K562 (cell line): ENCODE results near the gene SPRY4. TPM values are rescaled to one million over a fixed set of nuclear protein-coding genes. Genes with fewer than 3 reads are reported as not detected.
A peak's percentile ranks its signal among the peaks of the same experiment; 100 is the strongest.
"Not testable (repeated sequence)": the region's sequence is repeated elsewhere in the genome, so short reads cannot be mapped to it uniquely, and the experiment has no call there.

Experiments
- ATAC-seq: fragments of 200-7000 bp; cut with Tn5 transposase; 3 replicates; pipeline ENCODE4 v1.9.1; 2020; ENCODE audit warnings: moderate library complexity
- BruUV-seq: library from RNA; stranded (reverse); fragments of 400-500 nt; replicated peaks from 2 replicates; lab custom pipeline; 2021; lab: Mats Ljungman, UMichigan
- CTCF ChIA-PET: fragments of 300-600 bp; formaldehyde crosslinking; extraction: SDS; loops from one replicate; lab custom pipeline; 2021; ENCODE audit warnings: low intra/inter-chr PET ratio; lab: Yijun Ruan, JAX
- POLR2A ChIA-PET: fragments of 300-600, 350-650 bp; sonication (Branson Sonifier 250); formaldehyde crosslinking; extraction: SDS; loops from one replicate; lab custom pipeline; 2021; ENCODE audit warnings: antibody characterized with exemption, inconsistent platforms; lab: Yijun Ruan, JAX
- DNase-seq, 4 experiments: peaks; one replicate each; pipeline versions ENCODE4 v3.0.0 to v3.0.0-alpha.2; 2011 to 2018; ENCODE audit warnings: low spot score in 3 of 4, mixed read lengths in 3 of 4; ENCODE audit errors: extremely low read depth in 1 of 4
- FAIRE-seq: peaks from 2 replicates; lab custom pipeline; 2011; peaks lifted over from hg19 to GRCh38; lab: Jason Lieb, UNC
- H2AFZ ChIP-seq: 2 replicates; pipeline ENCODE4 v1.6.0; 2011; ENCODE audit warnings: low read depth, low read length, control low read depth, inconsistent platforms
- H3K27ac ChIP-seq: fragments of 200-600 bp; 3 replicates; pipeline ENCODE4 v1.8.0; 2011; ENCODE audit warnings: low read depth, mild to moderate bottlenecking, control low read depth, inconsistent platforms, low read length, moderate library complexity, mixed read lengths; ENCODE audit errors: extremely low read depth
- H3K27me3 ChIP-seq, 2 experiments: fragments of 300-600 bp in 1 of 2; 2 replicates in 1 of 2; 3 replicates in 1 of 2; pipeline versions ENCODE4 v1.6.0 to v1.8.0; 2011; ENCODE audit warnings: inconsistent platforms in 2 of 2, low read length in 2 of 2, mild to moderate bottlenecking in 1 of 2, mixed read lengths in 1 of 2, moderate library complexity in 1 of 2; ENCODE audit not compliant: control insufficient read depth in 2 of 2, insufficient read depth in 2 of 2
- H3K36me3 ChIP-seq: fragments of 300-600 bp; 3 replicates; pipeline ENCODE4 v1.8.0; 2011; ENCODE audit warnings: mild to moderate bottlenecking, low read length, inconsistent platforms; ENCODE audit not compliant: control insufficient read depth, insufficient read depth
- H3K4me1 ChIP-seq, 2 experiments: fragments of 200-600 bp in 1 of 2; replicated peaks in 1 of 2; 2 replicates in 1 of 2; 3 replicates in 1 of 2; pipeline versions ENCODE4 v1.5.1 to v1.8.0; 2011; ENCODE audit warnings: inconsistent platforms in 2 of 2, low read length in 2 of 2, mild to moderate bottlenecking in 1 of 2, mixed read lengths in 1 of 2, moderate library complexity in 1 of 2; ENCODE audit not compliant: control insufficient read depth in 2 of 2, insufficient read depth in 2 of 2
- H3K4me2 ChIP-seq: 2 replicates; pipeline ENCODE4 v1.6.1; 2011; ENCODE audit warnings: low read length, control low read depth, inconsistent platforms, mixed read lengths; ENCODE audit not compliant: insufficient read depth
- H3K4me3 ChIP-seq: fragments of 200-600 bp; sonication (generic), shearing (Covaris generic); 2 replicates; pipeline ENCODE4 v1.5.1; 2016; ENCODE audit warnings: control low read depth, inconsistent platforms
- H3K79me2 ChIP-seq: fragments of 200-600 bp; 3 replicates; pipeline ENCODE4 v1.8.0; 2011; ENCODE audit warnings: low read length, inconsistent platforms; ENCODE audit not compliant: control insufficient read depth, insufficient read depth
- H3K9ac ChIP-seq, 2 experiments: 2 replicates each; pipeline versions ENCODE4 v1.6.0 to v1.6.1; 2011; ENCODE audit warnings: low read depth in 2 of 2, low read length in 2 of 2, control low read depth in 1 of 2, inconsistent platforms in 1 of 2, mild to moderate bottlenecking in 1 of 2, mixed read lengths in 1 of 2; ENCODE audit not compliant: insufficient read depth in 1 of 2
- H3K9me1 ChIP-seq: one replicate; pipeline ENCODE4 v1.6.0; 2011; ENCODE audit warnings: inconsistent platforms, mild to moderate bottlenecking, low read length, moderate library complexity; ENCODE audit not compliant: control insufficient read depth, insufficient read depth
- H3K9me3 ChIP-seq: replicated peaks from 2 replicates; pipeline ENCODE4 v1.5.1; 2011; ENCODE audit warnings: low read depth, low read length, inconsistent platforms; ENCODE audit not compliant: control insufficient read depth, insufficient read depth
- H4K20me1 ChIP-seq: replicated peaks from 2 replicates; pipeline ENCODE4 v1.6.1; 2011; ENCODE audit warnings: low read length, inconsistent platforms, mixed read lengths; ENCODE audit not compliant: control insufficient read depth, insufficient read depth
- BRF1 ChIP-seq: IDR thresholded peaks from 3 replicates; pipeline ENCODE4 v1.6.1; 2011; ENCODE audit warnings: borderline replicate concordance, mild to moderate bottlenecking; ENCODE audit not compliant: insufficient read length; ENCODE audit errors: extremely low read depth
- ZFP36 ChIP-seq: fragments of 150-350 bp; IDR thresholded peaks from 2 replicates; pipeline ENCODE4 v1.6.1; 2018; ENCODE audit warnings: low read length, low read depth; ENCODE audit not compliant: partially characterized antibody
- ZNF431 ChIP-seq: sonication (generic); formaldehyde crosslinking; IDR thresholded peaks from 2 replicates; pipeline ENCODE4 v1.8.0; 2022; ENCODE audit warnings: mild to moderate bottlenecking, missing genetic modification reagents
- WGBS: fragments of 100-300 bp; shearing (Covaris generic); methylation state at CpG from one replicate; pipeline ENCODE4 v1.1.6; 2016; ENCODE audit warnings: low coverage, mixed read lengths; ENCODE audit not compliant: insufficient coverage; ENCODE audit errors: missing lambda C conversion rate; 5-methylcytosine and 5-hydroxymethylcytosine counted together
- in situ Hi-C: fragments of 300-500 bp; cut with MboI; formaldehyde crosslinking; loops from 4 replicates; pipeline ENCODE4 v1.15.0; 2018; ENCODE audit warnings: inconsistent platforms, mixed read lengths
- intact Hi-C: fragments of 100-400 bp; cut with micrococcal nuclease; formaldehyde crosslinking; loops from 2 replicates; pipeline ENCODE4 v1.14.2; 2022
- polyA plus RNA-seq, 8 experiments: library from polyadenylated mRNA; depleted of rRNA in 4 of 8; stranded (reverse) in 5 of 8; unstranded in 3 of 8; fragments of >200 nt; fragmentation: Nextera tagmentation in 2 of 8; fragmentation: Illumina TruSeq in 1 of 8; extraction: Ambion mirVana in 2 of 8; extraction: Trizol in 1 of 8; gene quantifications; 2 replicates each; pipeline versions ENCODE4 v1.2.1 to v1.2.3, GENCODE V29; 2011 to 2014; ENCODE audit warnings: inconsistent platforms in 1 of 8, missing spikeins in 1 of 8
- total RNA-seq, 7 experiments: library from RNA; depleted of rRNA in 6 of 7; stranded (reverse); fragments of >200 nt in 6 of 7; fragmentation: Illumina TruSeq in 2 of 7; extraction: Trizol in 2 of 7; gene quantifications; 2 replicates each; pipeline versions ENCODE4 v1.2.1 to v1.2.3, GENCODE V29; 2011 to 2021; ENCODE audit warnings: low replicate concordance in 1 of 7

Gene SPRY4
- total and polyA plus RNA-seq, 9 of the 15 experiments (the other 6 are each of a cell fraction or from before 2014, with no cell fraction given) = 2.6 to 24.2 (median 9.5) TPM

- Histone ChIP-seq H3K27ac (no peak overlapping the region), H2AFZ (no peak overlapping the region), H3K9me3 (no peaks in the 10 kb centered on the region), H3K9me1 (no peaks in the 10 kb centered on the region), H3K9ac (no peak overlapping the region), H4K20me1 (no peaks in the 10 kb centered on the region), H3K79me2 (no peaks in the 10 kb centered on the region), H3K4me3 (no peak overlapping the region), H3K4me2 (no peak overlapping the region), H3K36me3 (no peaks in the 10 kb centered on the region), H3K4me1 (peaks cover 5 to 6% of the 10 kb centered on the region in 2 experiments), H3K27me3 (no peaks in the 10 kb centered on the region; a peak in 3 of 5 replicates)
- CTCF ChIA-PET = no interaction called here
- POLR2A ChIA-PET = no interaction called here
- BruUV-seq = no TSS peak
- in situ Hi-C loops = no loop called here
- intact Hi-C loops = no loop called here
- DNase-seq (no peak), ATAC-seq (no peak), FAIRE-seq (no peak)
- 20% methylated on average over 3 of the region's 3 CpGs for WGBS
- no peak for TF ChIP-seq BRF1
Measured at GRCh38 chr5:142275496-142275895, 49.3 kb downstream of the SPRY4 start.

DNA sequence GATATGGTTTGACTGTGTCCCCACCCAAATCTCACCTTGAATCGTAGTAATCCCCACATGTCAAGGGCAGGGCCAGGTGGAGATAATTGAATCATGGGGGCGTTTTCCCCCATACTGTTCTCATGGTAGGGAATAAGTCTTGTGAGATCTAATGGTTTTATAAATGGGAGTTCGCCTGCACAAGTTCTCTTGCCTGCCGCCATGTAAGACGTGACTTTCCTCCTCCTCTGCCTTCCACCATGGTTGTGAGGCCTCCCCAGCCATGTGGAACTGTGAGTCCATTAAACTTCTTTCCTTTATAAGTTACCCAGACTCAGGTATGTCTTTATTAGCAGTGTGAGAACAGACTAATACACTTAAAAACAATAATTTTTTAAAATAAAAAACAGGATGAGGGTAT is 52.2 kb downstream of the SPRY4 start:
- H3K79me2 ChIP-seq, H3K9me1 ChIP-seq, H3K27ac ChIP-seq, intact Hi-C loops, BruUV-seq, H3K36me3 ChIP-seq, CTCF ChIA-PET, H3K9ac ChIP-seq, H4K20me1 ChIP-seq, H2AFZ ChIP-seq, H3K4me3 ChIP-seq, POLR2A ChIA-PET, ATAC-seq: not testable (repeated sequence)
- TF ChIP-seq ZNF431 (CRISPR knock-in tag) (peak; percentile 64; the same call in 1 of the 2 replicates), ZFP36 (peak; percentile 64)
- TF ChIP-seq, all 486 proteins: peak for 2; not testable (repeated sequence) for 484
- H3K4me1 ChIP-seq, H3K4me2 ChIP-seq, H3K27me3 ChIP-seq, in situ Hi-C loops, DNase-seq, FAIRE-seq, H3K9me3 ChIP-seq: not testable (repeated sequence)
- WGBS = 5% methylated on average over 5 of the region's 5 CpGs
